ENCODE data around the gene LHCGR. TPM values are rescaled to one million over a fixed set of nuclear protein-coding genes. Genes with fewer than 3 reads are reported as not detected.

The LHCGR gene
- polyA plus RNA-seq, 1 of the 3 experiments (the other 2 are of a cell fraction), result not detected

GRCh38 chr2:48795065-48795464 is 39.5 kb upstream of the LHCGR start:
- H3K36me3 ChIP-seq (replicated peaks in 1 of 2; ENCODE audit: control insufficient read depth in 1 of 2, insufficient read depth in 2 of 2, low read length in 1 of 2), result no peaks in the 10 kb centered on the region
- no peaks in the 10 kb centered on the region for H4K20me1 ChIP-seq (ENCODE audit: insufficient read depth)
- H3K4me3 ChIP-seq (ENCODE audit: low read depth in 2 of 2, low read length in 1 of 2), result no peak overlapping the region
- no peaks in the 10 kb centered on the region for H3K4me1 ChIP-seq (ENCODE audit: control insufficient read depth in 1 of 2, insufficient read depth in 2 of 2, low read depth in 1 of 2, low read length in 1 of 2)
- H3K4me2 ChIP-seq, result no peak overlapping the region
- TF ChIP-seq RCOR1 (IDR thresholded peaks at IDR 0.05; ENCODE audit: low read length) (no peak), PBX3 (IDR thresholded peaks at IDR 0.05) (no peak), TCF12 (IDR thresholded peaks at IDR 0.05) (no peak), ZBTB33 (IDR thresholded peaks at IDR 0.05; ENCODE audit: borderline replicate concordance, low read depth) (no peak), JUND (IDR thresholded peaks at IDR 0.05) (no peak), FOSL2 (IDR thresholded peaks at IDR 0.05; ENCODE audit: borderline replicate concordance, low read depth) (no peak), FOXM1 (IDR thresholded peaks at IDR 0.05; ENCODE audit: low read depth) (no peak), RAD21 (IDR thresholded peaks at IDR 0.05; ENCODE audit: low read length) (no peak), RFX5 (IDR thresholded peaks at IDR 0.05; ENCODE audit: low read length) (no peak), MXI1 (IDR thresholded peaks at IDR 0.05; ENCODE audit: low read depth, low read length) (no peak), TAF1 (IDR thresholded peaks at IDR 0.05; ENCODE audit: borderline replicate concordance, low read depth, low read length) (no peak), CHD2 (IDR thresholded peaks at IDR 0.05; ENCODE audit: low read length, partially characterized antibody) (no peak), GATA2 (CRISPR knock-in tag; IDR thresholded peaks at IDR 0.05) (no peak), TEAD4 (IDR thresholded peaks at IDR 0.05; ENCODE audit: borderline replicate concordance, insufficient read depth) (no peak)
- POLR2A ChIA-PET, result no interaction called here
- H3K9me3 ChIP-seq, result no peaks in the 10 kb centered on the region
- CTCF ChIA-PET, result no interaction called here
- H2AFZ ChIP-seq (ENCODE audit: low read depth), result no peak overlapping the region
- no peaks in the 10 kb centered on the region for H3F3A ChIP-seq (replicated peaks; ENCODE audit: insufficient read depth)
- H3K9me2 ChIP-seq, result no peaks in the 10 kb centered on the region
- 33% methylated on average over 2 of the region's 2 CpGs for WGBS (ENCODE audit: low lambda C conversion rate)
- no peak overlapping the region for H3K9ac ChIP-seq
- H3K79me2 ChIP-seq (ENCODE audit: insufficient read depth), result no peaks in the 10 kb centered on the region
- H3K27ac ChIP-seq (ENCODE audit: low read depth in 2 of 2, low read length in 1 of 2), result no peak overlapping the region
- DNase-seq, result no peak
- no peaks in the 10 kb centered on the region for H3K27me3 ChIP-seq (ENCODE audit: insufficient read depth)

- Histone ChIP-seq H3K4me1 (ENCODE audit: control insufficient read depth in 1 of 2, insufficient read depth in 2 of 2, low read depth in 1 of 2, low read length in 1 of 2) (no peaks in the 10 kb centered on the region), H3K4me2 (no peak overlapping the region), H3K9me2 (no peaks in the 10 kb centered on the region), H3F3A (replicated peaks; ENCODE audit: insufficient read depth) (no peaks in the 10 kb centered on the region), H4K20me1 (ENCODE audit: insufficient read depth) (no peaks in the 10 kb centered on the region), H3K27me3 (ENCODE audit: insufficient read depth) (no peaks in the 10 kb centered on the region), H3K4me3 (ENCODE audit: low read depth in 2 of 2, low read length in 1 of 2) (no peak overlapping the region), H2AFZ (ENCODE audit: low read depth) (no peak overlapping the region), H3K27ac (ENCODE audit: low read depth in 2 of 2, low read length in 1 of 2) (no peak overlapping the region), H3K36me3 (replicated peaks in 1 of 2; ENCODE audit: control insufficient read depth in 1 of 2, insufficient read depth in 2 of 2, low read length in 1 of 2) (no peaks in the 10 kb centered on the region), H3K9me3 (no peaks in the 10 kb centered on the region), H3K9ac (no peak overlapping the region), H3K79me2 (ENCODE audit: insufficient read depth) (no peaks in the 10 kb centered on the region)
- CTCF ChIA-PET, result no interaction called here
- POLR2A ChIA-PET, result no interaction called here
- 32% methylated on average over 5 of the region's 5 CpGs for WGBS (ENCODE audit: low lambda C conversion rate)
- DNase-seq, result no peak
- TF ChIP-seq EZH2phosphoT487 (IDR thresholded peaks at IDR 0.05; ENCODE audit: borderline replicate concordance, low read depth) (no peak), GABPA (IDR thresholded peaks at IDR 0.05; ENCODE audit: low read depth) (no peak), USF1 (IDR thresholded peaks at IDR 0.05; ENCODE audit: borderline replicate concordance, low read depth) (no peak)
Observed at GRCh38 chr2:48793671-48794070, 38.1 kb upstream of the LHCGR start.
